Vagina (tissue), 2 donors: ENCODE data around the gene AMDHD1.

Experiments used
- CTCF ChIP-seq, 3 experiments: fragments of 450-650 bp in 2 of 3; fragments of 200-600 bp in 1 of 3; sonication (generic) in 1 of 3; IDR thresholded peaks; one replicate each; pipeline ENCODE4 v1.5.1; 2017 to 2019; ENCODE audit warnings: antibody characterized with exemption in 3 of 3, mild to moderate bottlenecking in 2 of 3, moderate library complexity in 2 of 3
- POLR2AphosphoS5 ChIP-seq, 2 donors: sonication (generic); formaldehyde crosslinking; IDR thresholded peaks; one replicate each; pipeline ENCODE4 v1.9.0; 2017; ENCODE audit warnings: antibody characterized with exemption in 2 of 2, mild to moderate bottlenecking in 2 of 2, low read depth in 1 of 2; ENCODE audit not compliant: insufficient read depth in 1 of 2

GRCh38 chr12:95997911-95998510, 54.9 kb downstream of the AMDHD1 start:
- TF ChIP-seq CTCF (IDR thresholded peaks at IDR 0.05) (no peak), POLR2AphosphoS5 (IDR thresholded peaks at IDR 0.05; ENCODE audit: insufficient read depth in 1 of 2, low read depth in 1 of 2) (no peak)
